ENCODE results near the gene DOLK. TPM values are rescaled to one million over a fixed set of nuclear protein-coding genes. Genes with fewer than 3 reads are reported as not detected.

DOLK gene
- 15.5 TPM for total RNA-seq
- long read RNA-seq, transcript DOLK-201 (1 exons, 2,090 nt) = major isoform, 36 of 36 reads
- long read RNA-seq, partial matches to known transcripts = 0 of 36 reads
- long read RNA-seq, other reads (novel, unspliced or antisense) = 0 of 36 reads

DNA sequence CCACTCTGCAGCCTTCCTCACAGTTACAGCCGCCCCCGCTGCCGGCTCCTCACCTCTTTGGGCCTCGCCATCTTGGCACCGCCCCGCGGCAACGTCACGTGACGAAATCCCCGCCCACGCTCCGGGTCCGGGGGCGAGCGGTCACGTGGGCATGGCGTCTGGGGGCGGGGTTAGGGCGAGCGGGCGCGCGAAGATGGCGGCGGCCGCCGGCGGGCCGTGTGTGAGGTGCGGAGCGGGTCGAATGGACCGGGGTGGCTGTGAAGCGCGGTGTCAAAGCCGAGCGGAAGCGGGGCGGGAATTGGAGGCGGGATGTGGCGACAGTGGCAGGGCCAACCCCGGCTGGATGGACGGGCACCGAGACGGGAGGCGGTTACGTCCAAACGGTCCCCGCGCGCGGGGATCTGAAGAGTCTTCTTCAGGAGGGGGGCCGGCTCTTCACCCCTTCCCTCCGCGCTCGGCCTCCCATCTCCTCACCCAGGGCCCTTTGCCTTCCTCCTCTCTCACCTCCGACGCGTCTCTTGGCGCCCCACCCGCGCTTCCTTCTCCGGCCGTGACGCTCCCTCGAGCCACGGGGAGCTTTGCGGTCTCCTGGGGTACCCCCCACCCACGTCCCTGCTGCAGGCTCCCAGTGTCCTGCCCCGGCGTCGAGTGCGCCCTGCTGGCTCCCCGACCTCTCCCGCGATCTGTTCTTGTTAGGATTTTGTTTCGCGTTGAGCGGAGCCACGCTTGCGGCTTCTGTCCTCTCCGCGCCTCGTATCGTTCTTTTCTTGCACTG, at the start of gene DOLK, which contains the start of gene NUP188:
Gene DOLK (minus strand): TSS at position 77 of the 775 bp plus-strand sequence. CDS start 300 bp downstream, outside the sequence.
Gene NUP188 (plus strand): TSS at position 173 of the 775 bp plus-strand sequence. CDS start 21 bp downstream, at position 194.
- ATAC-seq (peak; percentile 95), DNase-seq (peak; percentile 98)
- Histone ChIP-seq H3K27ac (peak within 1 kb of the TSS; percentile 92), H3K4me3 (peak within 1 kb of the TSS; percentile 96), H3K27me3 (no peaks in the 10 kb centered on the region), H3K4me1 (peaks cover 24% of the 10 kb centered on the region), H3K36me3 (peaks cover 31% of the 10 kb centered on the region), H3K9me3 (no peaks in the 10 kb centered on the region)
- TF ChIP-seq, protein P1, sequence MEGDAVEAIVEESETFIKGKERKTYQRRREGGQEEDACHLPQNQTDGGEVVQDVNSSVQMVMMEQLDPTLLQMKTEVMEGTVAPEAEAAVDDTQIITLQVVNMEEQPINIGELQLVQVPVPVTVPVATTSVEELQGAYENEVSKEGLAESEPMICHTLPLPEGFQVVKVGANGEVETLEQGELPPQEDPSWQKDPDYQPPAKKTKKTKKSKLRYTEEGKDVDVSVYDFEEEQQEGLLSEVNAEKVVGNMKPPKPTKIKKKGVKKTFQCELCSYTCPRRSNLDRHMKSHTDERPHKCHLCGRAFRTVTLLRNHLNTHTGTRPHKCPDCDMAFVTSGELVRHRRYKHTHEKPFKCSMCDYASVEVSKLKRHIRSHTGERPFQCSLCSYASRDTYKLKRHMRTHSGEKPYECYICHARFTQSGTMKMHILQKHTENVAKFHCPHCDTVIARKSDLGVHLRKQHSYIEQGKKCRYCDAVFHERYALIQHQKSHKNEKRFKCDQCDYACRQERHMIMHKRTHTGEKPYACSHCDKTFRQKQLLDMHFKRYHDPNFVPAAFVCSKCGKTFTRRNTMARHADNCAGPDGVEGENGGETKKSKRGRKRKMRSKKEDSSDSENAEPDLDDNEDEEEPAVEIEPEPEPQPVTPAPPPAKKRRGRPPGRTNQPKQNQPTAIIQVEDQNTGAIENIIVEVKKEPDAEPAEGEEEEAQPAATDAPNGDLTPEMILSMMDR (IDR thresholded peaks at IDR 0.05) = no peak
- intact Hi-C loops (cut with DNase I) = no loop called here

DNA sequence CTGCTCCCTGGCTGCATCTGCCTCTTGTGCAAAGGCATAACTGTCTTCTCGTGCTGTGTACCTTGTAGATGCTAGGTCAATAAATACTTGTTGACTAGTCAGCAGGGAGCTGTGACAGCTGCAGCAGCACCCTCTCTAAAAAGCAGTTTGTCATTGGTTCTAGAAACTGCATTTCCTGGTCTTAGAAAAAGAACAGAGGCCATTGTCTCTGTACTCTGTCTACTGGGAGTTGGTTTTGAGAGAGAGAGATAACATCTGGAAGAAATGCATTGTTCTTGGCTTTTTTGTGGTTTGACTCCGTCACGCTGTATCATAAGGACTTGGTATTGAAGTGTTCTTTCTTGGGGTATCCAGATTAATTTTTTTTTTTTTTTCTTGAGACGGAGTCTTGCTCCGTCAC, 48.4 kb upstream of the DOLK start:
- H3K4me3 ChIP-seq = no peak overlapping the region
- peaks cover 96% of the 10 kb centered on the region for H3K36me3 ChIP-seq
- H3K27ac ChIP-seq = no peak overlapping the region
- H3K27me3 ChIP-seq = no peaks in the 10 kb centered on the region
- ATAC-seq (no peak), DNase-seq (peak; percentile 6)
- H3K4me1 ChIP-seq = no peaks in the 10 kb centered on the region
- intact Hi-C loops (cut with DNase I) = no loop called here
- no peaks in the 10 kb centered on the region for H3K9me3 ChIP-seq
- TF ChIP-seq, protein P1 (IDR thresholded peaks at IDR 0.05) = no peak

DNA sequence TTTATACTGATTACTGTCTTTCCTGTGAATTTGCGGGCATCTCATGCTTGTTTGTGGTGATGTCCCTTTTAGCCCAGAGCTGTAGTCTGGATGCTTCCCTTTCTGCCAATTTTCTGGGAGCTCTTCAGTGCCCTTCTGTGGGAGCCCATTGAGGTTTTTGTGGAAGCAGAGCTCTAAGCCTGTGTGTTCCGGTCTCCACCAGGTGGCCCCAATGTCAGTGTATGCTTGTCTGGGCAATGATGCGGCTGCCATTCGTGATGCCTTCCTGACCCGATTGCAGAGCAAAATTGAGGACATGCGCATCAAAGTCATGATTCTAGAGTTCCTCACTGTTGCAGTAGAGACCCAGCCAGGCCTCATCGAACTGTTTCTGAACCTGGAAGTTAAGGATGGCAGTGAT, 45.6 kb upstream of the DOLK start:
- no peak overlapping the region for H3K4me3 ChIP-seq
- no peak overlapping the region for H3K27ac ChIP-seq
- DNase-seq = no peak
- peaks cover 95% of the 10 kb centered on the region for H3K36me3 ChIP-seq
- peak; percentile 43 for ATAC-seq
- no peaks in the 10 kb centered on the region for H3K4me1 ChIP-seq
- H3K27me3 ChIP-seq = no peaks in the 10 kb centered on the region
- intact Hi-C loops (cut with DNase I) = no loop called here
- H3K9me3 ChIP-seq = no peaks in the 10 kb centered on the region
- TF ChIP-seq, protein P1 (IDR thresholded peaks at IDR 0.05) = no peak

DNA sequence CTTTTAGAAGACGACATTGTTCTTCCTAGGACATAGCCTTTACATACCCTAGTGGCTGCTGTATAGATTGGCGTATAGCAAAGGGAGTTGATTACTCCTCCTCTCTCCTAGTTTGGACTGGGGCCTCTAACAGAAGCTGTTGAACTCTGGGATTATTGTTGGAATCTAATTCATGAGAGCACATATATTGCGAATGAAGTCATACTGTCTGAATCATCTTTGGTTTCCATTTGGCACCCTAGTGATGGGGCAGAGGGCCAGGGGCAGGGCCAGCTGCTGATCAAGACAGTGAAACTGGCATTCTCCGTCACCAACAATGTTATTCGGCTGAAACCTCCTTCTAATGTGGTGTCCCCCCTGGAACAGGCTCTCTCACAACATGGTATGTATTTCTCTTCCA, 40.4 kb upstream of the DOLK start:
- Histone ChIP-seq H3K27ac (no peak overlapping the region), H3K36me3 (peaks cover 93% of the 10 kb centered on the region), H3K27me3 (no peaks in the 10 kb centered on the region), H3K4me1 (no peaks in the 10 kb centered on the region), H3K4me3 (no peak overlapping the region), H3K9me3 (no peaks in the 10 kb centered on the region)
- ATAC-seq (no peak), DNase-seq (no peak)
- intact Hi-C loops (cut with DNase I) = no loop called here
- TF ChIP-seq, protein P1 (IDR thresholded peaks at IDR 0.05) = no peak

DNA sequence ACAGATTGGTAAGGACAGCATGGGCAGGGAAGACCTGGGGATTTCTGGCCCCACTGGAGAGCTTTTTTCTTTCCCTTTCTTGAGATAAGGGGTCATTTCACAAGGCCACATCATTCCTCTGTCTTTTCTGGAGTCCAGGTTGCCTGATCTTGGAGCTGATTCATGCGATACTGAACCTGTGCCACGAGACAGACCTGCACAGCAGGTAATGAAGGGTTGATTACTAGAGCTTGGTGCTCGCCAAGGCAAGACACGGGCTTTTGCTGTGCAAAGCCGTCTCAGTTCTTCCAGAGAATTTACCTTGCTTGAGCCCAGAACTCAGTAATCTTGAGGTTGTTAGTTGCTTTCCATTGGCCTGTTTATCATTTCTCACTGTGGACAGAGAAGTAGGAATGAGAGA, 39.3 kb upstream of the DOLK start:
- intact Hi-C loops (cut with DNase I) = no loop called here
- Histone ChIP-seq H3K9me3 (no peaks in the 10 kb centered on the region), H3K27ac (no peak overlapping the region), H3K4me1 (no peaks in the 10 kb centered on the region), H3K4me3 (no peak overlapping the region), H3K36me3 (peaks cover 95% of the 10 kb centered on the region), H3K27me3 (no peaks in the 10 kb centered on the region)
- DNase-seq (no peak), ATAC-seq (no peak)
- TF ChIP-seq, protein P1 (IDR thresholded peaks at IDR 0.05) = no peak
